HEK293 (cell line): Measurements from ENCODE around the gene XIAP.

Experiments used
- FEZF1 ChIP-seq: fragments of 450-650 bp; formaldehyde crosslinking; IDR thresholded peaks from 2 replicates; pipeline ENCODE4 v1.5.1; 2016; ENCODE audit warnings: missing biosample characterization, missing genetic modification characterization
- PRDM4 ChIP-seq: fragments of 450-650 bp; formaldehyde crosslinking; IDR thresholded peaks from 2 replicates; pipeline ENCODE4 v1.5.1; 2017; ENCODE audit warnings: missing biosample characterization, missing genetic modification characterization
- REST ChIP-seq: fragments of 450-650 bp; formaldehyde crosslinking; IDR thresholded peaks from 2 replicates; pipeline ENCODE4 v1.5.1; 2016; ENCODE audit warnings: missing biosample characterization, missing genetic modification characterization
- SP3 ChIP-seq: fragments of 450-650 bp; formaldehyde crosslinking; IDR thresholded peaks from 2 replicates; pipeline ENCODE4 v1.5.1; 2016; ENCODE audit warnings: missing biosample characterization, missing genetic modification characterization
- ZBTB10 ChIP-seq: fragments of 450-650 bp; formaldehyde crosslinking; IDR thresholded peaks from 2 replicates; pipeline ENCODE4 v1.5.1; 2016; ENCODE audit warnings: missing biosample characterization, missing genetic modification characterization
- ZNF10 ChIP-seq: fragments of 450-650 bp; formaldehyde crosslinking; IDR thresholded peaks from 2 replicates; pipeline ENCODE4 v1.5.1; 2017; ENCODE audit warnings: missing biosample characterization, missing genetic modification characterization
- ZNF266 ChIP-seq: fragments of 450-650 bp; formaldehyde crosslinking; IDR thresholded peaks from 2 replicates; pipeline ENCODE4 v1.5.1; 2016; ENCODE audit warnings: missing biosample characterization, missing genetic modification characterization, low read depth
- ZNF394 ChIP-seq: fragments of 450-650 bp; formaldehyde crosslinking; IDR thresholded peaks from 2 replicates; pipeline ENCODE4 v1.5.1; 2016; ENCODE audit warnings: missing biosample characterization, missing genetic modification characterization, mild to moderate bottlenecking, moderate library complexity, borderline replicate concordance
- ZNF398 ChIP-seq: fragments of 450-650 bp; formaldehyde crosslinking; IDR thresholded peaks from 2 replicates; pipeline ENCODE4 v1.5.1; 2017; ENCODE audit warnings: missing biosample characterization, missing genetic modification characterization
- ZNF518A ChIP-seq: fragments of 450-650 bp; formaldehyde crosslinking; conservative IDR thresholded peaks from 2 replicates; pipeline ENCODE4 v1.5.1; 2016; ENCODE audit warnings: low read depth, missing biosample characterization, missing genetic modification characterization
- ZNF529 ChIP-seq: fragments of 450-650 bp; formaldehyde crosslinking; IDR thresholded peaks from 2 replicates; pipeline ENCODE4 v1.5.1; 2017; ENCODE audit warnings: missing genetic modification characterization, missing biosample characterization; ENCODE audit not compliant: insufficient replicate concordance
- ZNF548 ChIP-seq: fragments of 450-650 bp; formaldehyde crosslinking; IDR thresholded peaks from 2 replicates; pipeline ENCODE4 v1.5.1; 2016; ENCODE audit warnings: missing biosample characterization, missing genetic modification characterization
- ZNF639 ChIP-seq: fragments of 450-650 bp; formaldehyde crosslinking; IDR thresholded peaks from 2 replicates; pipeline ENCODE4 v1.5.1; 2016; ENCODE audit warnings: missing biosample characterization, missing genetic modification characterization
- ZNF645 ChIP-seq: fragments of 450-650 bp; formaldehyde crosslinking; IDR thresholded peaks from 2 replicates; pipeline ENCODE4; 2016; ENCODE audit warnings: missing biosample characterization, missing genetic modification characterization
- ZNF692 ChIP-seq: fragments of 450-650 bp; formaldehyde crosslinking; IDR thresholded peaks from 2 replicates; pipeline ENCODE4 v1.5.1; 2016; ENCODE audit warnings: missing biosample characterization, missing genetic modification characterization
- ZNF843 ChIP-seq: fragments of 450-650 bp; formaldehyde crosslinking; IDR thresholded peaks from 2 replicates; pipeline ENCODE4 v1.5.1; 2016; ENCODE audit warnings: missing biosample characterization, missing genetic modification characterization

The XIAP gene

GRCh38 chrX:123859846-123860838 lies at the start of gene XIAP (continued):
- TF ChIP-seq FEZF1 (tag by site-specific recombination) (no peak), ZNF639 (no peak), ZNF398 (tag by site-specific recombination) (peak; percentile 99), ZNF548 (tag by site-specific recombination) (no peak), ZNF394 (tag by site-specific recombination) (peak; percentile 55; the same call in 1 of the 2 replicates), ZNF843 (tag by site-specific recombination) (peak; percentile 59; the same call in 1 of the 2 replicates), REST (tag by site-specific recombination) (no peak; the same call in 1 of the 2 replicates), ZBTB10 (peak; percentile 65; the same call in 1 of the 2 replicates), ZNF266 (tag by site-specific recombination) (no peak), SP3 (tag by site-specific recombination) (peak; percentile 74), ZNF645 (no peak), ZNF518A (tag by site-specific recombination) (no peak), ZNF10 (tag by site-specific recombination) (peak; percentile 80), PRDM4 (tag by site-specific recombination) (no peak), ZNF692 (tag by site-specific recombination) (peak; percentile 75), ZNF529 (no peak)
